Spleen (tissue), 11 donors: ENCODE data around the gene TEX22. TPM values are rescaled to one million over a fixed set of nuclear protein-coding genes. Genes with fewer than 3 reads are reported as not detected.
A peak's percentile ranks its signal among the peaks of the same experiment; 100 is the strongest.

Experiments
- DNase-seq: peaks from one replicate; pipeline ENCODE4 v3.0.0-alpha.2; 2020
- H3K27ac ChIP-seq, 8 donors: fragments of 200-600 bp; sonication (generic) in 7 of 8; 1 replicate in 4 of 8; 2 replicates in 4 of 8; pipeline versions ENCODE4 v1.5.0 to v1.8.0; 2016 to 2021; ENCODE audit warnings: inconsistent platforms in 4 of 8, mild to moderate bottlenecking in 4 of 8, moderate library complexity in 1 of 8
- H3K27me3 ChIP-seq, 7 donors: fragments of 200-600 bp; sonication (generic) in 6 of 7; replicated peaks in 1 of 7; 1 replicate in 4 of 7; 2 replicates in 3 of 7; pipeline versions ENCODE4 v1.5.0 to v1.8.0; 2016 to 2021; ENCODE audit warnings: inconsistent platforms in 3 of 7, mild to moderate bottlenecking in 1 of 7
- H3K36me3 ChIP-seq, 6 donors: fragments of 200-600 bp; sonication (generic) in 5 of 6; 1 replicate in 4 of 6; 2 replicates in 2 of 6; pipeline versions ENCODE4 v1.5.0 to v1.8.0; 2016 to 2021; ENCODE audit warnings: inconsistent platforms in 2 of 6
- H3K4me1 ChIP-seq, 6 donors: fragments of 200-600 bp; sonication (generic) in 5 of 6; 1 replicate in 3 of 6; 2 replicates in 3 of 6; pipeline versions ENCODE4 v1.5.0 to v1.8.0; 2016 to 2021; ENCODE audit warnings: inconsistent platforms in 3 of 6
- H3K4me3 ChIP-seq, 8 donors: fragments of 200-600 bp; sonication (generic) in 7 of 8; 1 replicate in 4 of 8; 2 replicates in 4 of 8; pipeline versions ENCODE4 v1.5.0 to v1.8.0; 2016 to 2021; ENCODE audit warnings: inconsistent platforms in 4 of 8, mild to moderate bottlenecking in 4 of 8, moderate library complexity in 2 of 8
- H3K9me3 ChIP-seq, 8 donors: fragments of 200-600 bp; sonication (generic) in 7 of 8; 1 replicate in 4 of 8; 2 replicates in 4 of 8; pipeline versions ENCODE4 v1.5.0 to v1.8.0; 2016 to 2021; ENCODE audit warnings: inconsistent platforms in 4 of 8
- CTCF ChIP-seq, 11 experiments: fragments of 200-600 bp in 7 of 11; fragments of 450-650 bp in 4 of 11; sonication (generic) in 4 of 11; IDR thresholded peaks in 8 of 11; conservative IDR thresholded peaks in 3 of 11; 1 replicate in 7 of 11; 2 replicates in 4 of 11; pipeline versions ENCODE4 v1.4.0 to v1.8.0; 2016 to 2021; ENCODE audit warnings: antibody characterized with exemption in 11 of 11, inconsistent platforms in 4 of 11, mild to moderate bottlenecking in 1 of 11
- POLR2A ChIP-seq, 3 donors: fragments of 450-650 bp; IDR thresholded peaks; one replicate each; pipeline ENCODE4 v1.5.1; 2017; ENCODE audit warnings: antibody characterized with exemption in 3 of 3, mild to moderate bottlenecking in 1 of 3
- POLR2AphosphoS5 ChIP-seq, 3 donors: sonication (generic); formaldehyde crosslinking; IDR thresholded peaks; one replicate each; pipeline ENCODE4 v1.5.1; 2017; ENCODE audit warnings: antibody characterized with exemption in 3 of 3
- WGBS, 5 donors: extraction: QIAGEN DNeasy Blood & Tissue Kit in 3 of 5; methylation state at CpG; one replicate each; pipeline versions ENCODE4 v1.1.5 to v1.1.7; 2013 to 2018; 5-methylcytosine and 5-hydroxymethylcytosine counted together
- intact Hi-C: fragments of 100-400 bp; cut with DNase I; formaldehyde crosslinking; loops from one replicate; pipeline ENCODE4 v1.15.0; 2023; ENCODE audit warnings: low total_unique reads
- polyA plus RNA-seq, 3 donors: library from polyadenylated mRNA; stranded (reverse); fragments of 200-250 nt; gene quantifications; one replicate each; pipeline ENCODE4 v1.2.1, GENCODE V29; 2013
- total RNA-seq, 7 donors: library from RNA; depleted of rRNA in 3 of 7; stranded (reverse); fragments of >200 nt in 3 of 7; fragmentation: NEBNext Ultra II Directional in 4 of 7; extraction: Animal tissue kit (Norgen Biotek cat#: 25700) in 4 of 7; gene quantifications; one replicate each; pipeline versions ENCODE4 v1.1.0 to v1.2.1, GENCODE V29; 2016 to 2021
- donor health status: healthy with polysubstance abuse.
- donor health status: DM: no; HTN: no; CAD: no; lungs with moderate emphysema.
- donor health status: DM: no; HTN: no; CAD: no.
- donor health status: Bipolar disorder and iron deficiency.
- donor health status: healthy.
- donor health status: DM: no; HTN: no; CAD: no.
- donor health status: DM: yes; HTN: yes; CAD: no.

Gene TEX22
- total and polyA plus RNA-seq, 10 donors = 0.33 to 5.3 (median 1.0) TPM

GRCh38 chr14:105398726-105399465 is 558 bp downstream of the TEX22 start:
- intact Hi-C loops = no loop called here
- no peak for DNase-seq
- peak overlapping the region; percentile 92 to 97 (median 94) for H3K27ac ChIP-seq
- H3K9me3 ChIP-seq = peaks cover 0 to 23% (median 7%) of the 10 kb centered on the region in 8 donors
- H3K4me1 ChIP-seq = peaks cover 10 to 55% (median 32%) of the 10 kb centered on the region in 6 donors
- WGBS, 5 donors = 19 to 26% (median 23%) methylated on average over 19 to 41 of the region's 41 CpGs
- peaks cover 0 to 32% (median 9%) of the 10 kb centered on the region in 6 donors for H3K36me3 ChIP-seq
- H3K4me3 ChIP-seq = peak overlapping the region; percentile 59 to 79 (median 72)
- no peaks in the 10 kb centered on the region for H3K27me3 ChIP-seq
- TF ChIP-seq CTCF (IDR thresholded peaks at IDR 0.05 in 8 of 11, conservative IDR thresholded peaks at IDR 0.05 in 3 of 11) = peak in 3 of 11 experiments; percentile 1 to 29 (median 4)
- no peak for TF ChIP-seq POLR2AphosphoS5 (IDR thresholded peaks at IDR 0.05)
- no peak for TF ChIP-seq POLR2A (IDR thresholded peaks at IDR 0.05)

GRCh38 chr14:105399466-105399775 is 1.1 kb downstream of the TEX22 start:
- peaks cover 10 to 55% (median 32%) of the 10 kb centered on the region in 6 donors for H3K4me1 ChIP-seq
- H3K27me3 ChIP-seq = no peaks in the 10 kb centered on the region
- peaks cover 0 to 28% (median 9%) of the 10 kb centered on the region in 6 donors for H3K36me3 ChIP-seq
- H3K9me3 ChIP-seq = peaks cover 0 to 23% (median 7%) of the 10 kb centered on the region in 8 donors
- WGBS, 5 donors = 84 to 92% (median 88%) methylated on average over 2 to 8 of the region's 8 CpGs
- H3K4me3 ChIP-seq = peak overlapping the region; percentile 59 to 79 (median 72)
- H3K27ac ChIP-seq = peak overlapping the region in 4 of 8 donors; percentile 94 to 97 (median 94)
- intact Hi-C loops = no loop called here
- peak; percentile 77 for DNase-seq
- TF ChIP-seq POLR2A (IDR thresholded peaks at IDR 0.05) (no peak), CTCF (IDR thresholded peaks at IDR 0.05 in 8 of 11, conservative IDR thresholded peaks at IDR 0.05 in 3 of 11) (no peak), POLR2AphosphoS5 (IDR thresholded peaks at IDR 0.05) (no peak)

- TF ChIP-seq POLR2AphosphoS5 (IDR thresholded peaks at IDR 0.05) = no peak
- no peak for TF ChIP-seq CTCF (IDR thresholded peaks at IDR 0.05 in 8 of 11, conservative IDR thresholded peaks at IDR 0.05 in 3 of 11)
- no peak for TF ChIP-seq POLR2A (IDR thresholded peaks at IDR 0.05)
- H3K9me3 ChIP-seq = peaks cover 0 to 23% (median 11%) of the 10 kb centered on the region in 8 donors
- H3K27ac ChIP-seq = no peak overlapping the region
- peaks cover 10 to 55% (median 32%) of the 10 kb centered on the region in 6 donors for H3K4me1 ChIP-seq
- intact Hi-C loops = no loop called here
- H3K36me3 ChIP-seq = peaks cover 0 to 22% (median 9%) of the 10 kb centered on the region in 6 donors
- DNase-seq = no peak
- 92 to 97% (median 94%) methylated on average over 6 to 9 of the region's 9 CpGs for WGBS, 5 donors
- H3K4me3 ChIP-seq = peak overlapping the region in 1 of 8 donors; percentile 79
- no peaks in the 10 kb centered on the region for H3K27me3 ChIP-seq
Measured at GRCh38 chr14:105400016-105400415, 1.7 kb downstream of the TEX22 start.

- intact Hi-C loops = no loop called here
- Histone ChIP-seq H3K4me1 (peaks cover 10 to 44% (median 31%) of the 10 kb centered on the region in 6 donors), H3K36me3 (peaks cover 0 to 22% (median 9%) of the 10 kb centered on the region in 6 donors), H3K4me3 (no peak overlapping the region), H3K27ac (no peak overlapping the region), H3K27me3 (no peaks in the 10 kb centered on the region), H3K9me3 (peaks cover 0 to 23% (median 11%) of the 10 kb centered on the region in 8 donors)
- WGBS, 5 donors = 94 to 98% (median 97%) methylated on average over 9 of the region's 9 CpGs
- DNase-seq = no peak
- TF ChIP-seq POLR2A (IDR thresholded peaks at IDR 0.05) = no peak
- TF ChIP-seq CTCF (IDR thresholded peaks at IDR 0.05 in 8 of 11, conservative IDR thresholded peaks at IDR 0.05 in 3 of 11) = no peak
- TF ChIP-seq POLR2AphosphoS5 (IDR thresholded peaks at IDR 0.05) = no peak
Measured at GRCh38 chr14:105401699-105402098, 3.4 kb downstream of the TEX22 start.
